ENCODE data around the gene FAM167B.

DNA sequence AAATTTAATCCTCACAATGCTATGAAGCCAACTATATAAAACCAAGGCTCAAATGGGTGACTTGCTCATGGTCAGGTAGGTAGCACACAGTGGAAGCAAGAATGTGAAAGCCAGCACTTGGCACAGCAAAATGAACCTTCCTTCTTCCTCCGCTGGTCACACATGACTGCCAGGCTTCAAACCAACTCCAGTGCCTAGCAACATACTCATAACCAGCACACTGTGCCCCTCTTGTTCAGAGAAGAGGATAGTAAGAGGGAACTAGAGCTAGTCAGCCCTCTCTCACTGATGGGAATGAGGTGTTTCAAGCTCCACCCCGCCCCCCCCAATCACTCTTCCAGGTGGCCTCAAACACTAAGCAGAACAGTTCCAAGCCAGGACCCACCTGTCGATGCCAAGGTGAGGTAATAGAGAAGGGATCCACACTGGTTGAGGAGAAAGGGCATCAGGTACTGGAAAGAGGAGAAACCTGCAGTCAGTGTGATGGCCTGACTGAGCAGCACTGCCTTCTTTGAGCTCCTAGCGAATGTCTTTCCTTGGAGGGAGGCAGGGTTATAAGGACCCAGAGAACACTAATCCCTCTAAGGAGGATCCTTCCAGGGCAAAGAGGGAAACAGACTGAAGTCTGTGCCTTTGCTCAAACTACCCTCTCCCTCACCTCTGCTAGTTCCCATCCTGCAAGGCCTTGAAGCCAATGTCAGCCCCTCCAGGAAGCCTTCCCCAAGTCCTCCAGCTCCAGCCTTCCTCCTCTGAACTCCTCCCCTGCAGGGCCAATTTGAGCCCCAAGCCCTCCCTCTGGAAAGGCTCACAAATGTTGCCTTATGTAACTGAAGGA lies 26.1 kb upstream of the FAM167B start:
- TF ChIP-seq, protein P1, sequence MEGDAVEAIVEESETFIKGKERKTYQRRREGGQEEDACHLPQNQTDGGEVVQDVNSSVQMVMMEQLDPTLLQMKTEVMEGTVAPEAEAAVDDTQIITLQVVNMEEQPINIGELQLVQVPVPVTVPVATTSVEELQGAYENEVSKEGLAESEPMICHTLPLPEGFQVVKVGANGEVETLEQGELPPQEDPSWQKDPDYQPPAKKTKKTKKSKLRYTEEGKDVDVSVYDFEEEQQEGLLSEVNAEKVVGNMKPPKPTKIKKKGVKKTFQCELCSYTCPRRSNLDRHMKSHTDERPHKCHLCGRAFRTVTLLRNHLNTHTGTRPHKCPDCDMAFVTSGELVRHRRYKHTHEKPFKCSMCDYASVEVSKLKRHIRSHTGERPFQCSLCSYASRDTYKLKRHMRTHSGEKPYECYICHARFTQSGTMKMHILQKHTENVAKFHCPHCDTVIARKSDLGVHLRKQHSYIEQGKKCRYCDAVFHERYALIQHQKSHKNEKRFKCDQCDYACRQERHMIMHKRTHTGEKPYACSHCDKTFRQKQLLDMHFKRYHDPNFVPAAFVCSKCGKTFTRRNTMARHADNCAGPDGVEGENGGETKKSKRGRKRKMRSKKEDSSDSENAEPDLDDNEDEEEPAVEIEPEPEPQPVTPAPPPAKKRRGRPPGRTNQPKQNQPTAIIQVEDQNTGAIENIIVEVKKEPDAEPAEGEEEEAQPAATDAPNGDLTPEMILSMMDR (conservative IDR thresholded peaks at IDR 0.05; ENCODE audit: low read length): no peak
- TF ChIP-seq EZH2phosphoT487 (IDR thresholded peaks at IDR 0.05; ENCODE audit: borderline replicate concordance, low read depth, low read length): no peak
